WERI-Rb-1 (cell line): ENCODE measurements around the gene DUSP8.
A peak's percentile ranks its signal among the peaks of the same experiment; 100 is the strongest.

Experiments
- DNase-seq: peaks from one replicate; pipeline ENCODE4 v3.0.0-alpha.2; 2020
- H3K27ac ChIP-seq: fragments of 250-450 bp; sonication (Bioruptor Pico); 2 replicates; pipeline ENCODE4 v1.5.1; 2020; ENCODE audit warnings: mild to moderate bottlenecking, moderate library complexity
- H3K27me3 ChIP-seq: fragments of 250-450 bp; sonication (Bioruptor Pico); 2 replicates; pipeline ENCODE4 v1.5.1; 2021; ENCODE audit warnings: mild to moderate bottlenecking, low read depth, moderate library complexity; ENCODE audit not compliant: insufficient read depth, severe bottlenecking
- H3K36me3 ChIP-seq: fragments of 250-450 bp; sonication (Bioruptor Pico); 2 replicates; pipeline ENCODE4 v1.5.1; 2020; ENCODE audit warnings: mild to moderate bottlenecking, moderate library complexity
- H3K4me3 ChIP-seq: 2 replicates; pipeline ENCODE4 v1.5.1; 2011; ENCODE audit warnings: low read depth, mild to moderate bottlenecking, control low read depth, low read length
- H3K9me3 ChIP-seq: fragments of 250-450 bp; sonication (Bioruptor Pico); 2 replicates; pipeline ENCODE4 v1.5.1; 2021; ENCODE audit warnings: mild to moderate bottlenecking, moderate library complexity; ENCODE audit not compliant: severe bottlenecking
- TF ChIP-seq, protein P1 (sequence below): IDR thresholded peaks from 2 replicates; pipeline ENCODE4 v1.5.1; 2011; ENCODE audit warnings: low read depth, mild to moderate bottlenecking, control low read depth, inconsistent platforms, low read length

Gene DUSP8

GRCh38 chr11:1505480-1505879 is 66.6 kb downstream of the DUSP8 start:
- H3K36me3 ChIP-seq: no peaks in the 10 kb centered on the region
- no peak overlapping the region for H3K27ac ChIP-seq
- DNase-seq: no peak
- H3K27me3 ChIP-seq: no peaks in the 10 kb centered on the region
- no peaks in the 10 kb centered on the region for H3K9me3 ChIP-seq
- no peak overlapping the region for H3K4me3 ChIP-seq
- TF ChIP-seq, protein P1, sequence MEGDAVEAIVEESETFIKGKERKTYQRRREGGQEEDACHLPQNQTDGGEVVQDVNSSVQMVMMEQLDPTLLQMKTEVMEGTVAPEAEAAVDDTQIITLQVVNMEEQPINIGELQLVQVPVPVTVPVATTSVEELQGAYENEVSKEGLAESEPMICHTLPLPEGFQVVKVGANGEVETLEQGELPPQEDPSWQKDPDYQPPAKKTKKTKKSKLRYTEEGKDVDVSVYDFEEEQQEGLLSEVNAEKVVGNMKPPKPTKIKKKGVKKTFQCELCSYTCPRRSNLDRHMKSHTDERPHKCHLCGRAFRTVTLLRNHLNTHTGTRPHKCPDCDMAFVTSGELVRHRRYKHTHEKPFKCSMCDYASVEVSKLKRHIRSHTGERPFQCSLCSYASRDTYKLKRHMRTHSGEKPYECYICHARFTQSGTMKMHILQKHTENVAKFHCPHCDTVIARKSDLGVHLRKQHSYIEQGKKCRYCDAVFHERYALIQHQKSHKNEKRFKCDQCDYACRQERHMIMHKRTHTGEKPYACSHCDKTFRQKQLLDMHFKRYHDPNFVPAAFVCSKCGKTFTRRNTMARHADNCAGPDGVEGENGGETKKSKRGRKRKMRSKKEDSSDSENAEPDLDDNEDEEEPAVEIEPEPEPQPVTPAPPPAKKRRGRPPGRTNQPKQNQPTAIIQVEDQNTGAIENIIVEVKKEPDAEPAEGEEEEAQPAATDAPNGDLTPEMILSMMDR: peak; percentile 21; the same call in 1 of the 2 replicates

GRCh38 chr11:1504581-1505290 is 67.3 kb downstream of the DUSP8 start:
- no peaks in the 10 kb centered on the region for H3K27me3 ChIP-seq
- TF ChIP-seq, protein P1: no peak
- DNase-seq: no peak

DNA sequence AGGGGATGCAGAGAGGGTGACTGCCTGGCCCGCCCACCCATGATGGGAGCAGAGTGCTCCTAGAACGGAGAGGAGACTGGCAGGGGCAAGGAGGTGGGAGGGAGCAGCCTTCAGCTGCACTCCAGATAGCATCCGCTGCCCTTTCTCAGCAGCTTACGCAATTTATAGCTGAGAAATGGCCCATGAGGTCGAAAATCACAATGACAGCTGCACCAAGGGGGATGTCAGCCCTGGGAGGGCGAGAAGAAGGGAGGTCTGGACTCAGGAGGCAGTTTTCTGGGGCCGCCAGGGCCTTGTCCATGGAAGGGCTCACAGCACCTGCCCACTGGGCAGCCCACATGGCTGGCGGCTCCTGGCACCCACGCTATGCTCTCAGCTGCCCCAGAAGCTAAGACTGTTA is 67.9 kb downstream of the DUSP8 start:
- no peak overlapping the region for H3K27ac ChIP-seq
- DNase-seq: no peak
- H3K9me3 ChIP-seq: no peaks in the 10 kb centered on the region
- H3K27me3 ChIP-seq: no peaks in the 10 kb centered on the region
- H3K36me3 ChIP-seq: no peaks in the 10 kb centered on the region
- no peak overlapping the region for H3K4me3 ChIP-seq
- TF ChIP-seq, protein P1: no peak

More at GRCh38 chr11:1504581-1505290, 67.3 kb downstream of the DUSP8 start:
- H3K9me3 ChIP-seq: no peaks in the 10 kb centered on the region
- no peak overlapping the region for H3K27ac ChIP-seq
- H3K36me3 ChIP-seq: no peaks in the 10 kb centered on the region
- H3K4me3 ChIP-seq: no peak overlapping the region
